CD14-positive monocyte (primary cell): ENCODE data around the gene STING1. TPM values are rescaled to one million over a fixed set of nuclear protein-coding genes. Genes with fewer than 3 reads are reported as not detected.
A peak's percentile ranks its signal among the peaks of the same experiment; 100 is the strongest.

Source experiments
- DNase-seq, 3 donors: peaks; one replicate each; pipeline ENCODE4 v3.0.0-alpha.2; 2011 to 2022
- H2AFZ ChIP-seq: 2 replicates; pipeline ENCODE4 v1.6.0; 2012; ENCODE audit warnings: mild to moderate bottlenecking, low read depth, low read length, inconsistent platforms; ENCODE audit not compliant: insufficient read depth, poor library complexity, severe bottlenecking
- H3K27ac ChIP-seq, 2 donors: 1 replicate in 1 of 2; 2 replicates in 1 of 2; pipeline ENCODE4 v1.5.1; 2012 to 2013; ENCODE audit warnings: low read length in 2 of 2, control low read depth in 1 of 2, inconsistent platforms in 1 of 2, low read depth in 1 of 2, mild to moderate bottlenecking in 1 of 2
- H3K27me3 ChIP-seq, 2 donors: one replicate each; pipeline versions ENCODE4 v1.6.0 to v1.6.1; 2011 to 2013; ENCODE audit warnings: low read length in 2 of 2; ENCODE audit not compliant: control insufficient read depth in 2 of 2, insufficient read depth in 2 of 2
- H3K36me3 ChIP-seq, 2 donors: replicated peaks in 1 of 2; 1 replicate in 1 of 2; 2 replicates in 1 of 2; pipeline versions ENCODE4 v1.5.1 to v1.6.1; 2012 to 2013; ENCODE audit warnings: low read length in 2 of 2, control low read depth in 1 of 2, inconsistent platforms in 1 of 2, mild to moderate bottlenecking in 1 of 2; ENCODE audit not compliant: insufficient read depth in 2 of 2, control insufficient read depth in 1 of 2
- H3K4me1 ChIP-seq, 2 donors: 1 replicate in 1 of 2; 2 replicates in 1 of 2; pipeline versions ENCODE4 v1.5.1 to v1.6.1; 2012 to 2013; ENCODE audit warnings: low read length in 2 of 2, control low read depth in 1 of 2, inconsistent platforms in 1 of 2, mild to moderate bottlenecking in 1 of 2, moderate library complexity in 1 of 2; ENCODE audit not compliant: insufficient read depth in 2 of 2, control insufficient read depth in 1 of 2
- H3K4me2 ChIP-seq: replicated peaks from 2 replicates; pipeline ENCODE3; 2012; ENCODE audit warnings: low read length, moderate library complexity, mild to moderate bottlenecking; ENCODE audit not compliant: poor library complexity, severe bottlenecking; ENCODE audit errors: extremely low read depth
- H3K4me3 ChIP-seq, 3 experiments: fragments of 200-600 bp in 1 of 3; sonication (generic) in 1 of 3; replicated peaks in 1 of 3; 1 replicate in 2 of 3; 2 replicates in 1 of 3; pipeline ENCODE4 v1.5.1; 2011 to 2013; ENCODE audit warnings: low read length in 3 of 3, mild to moderate bottlenecking in 3 of 3, control low read depth in 2 of 3, low read depth in 2 of 3, inconsistent platforms in 1 of 3, moderate library complexity in 1 of 3
- H3K79me2 ChIP-seq: 2 replicates; pipeline ENCODE4 v1.6.0; 2012; ENCODE audit warnings: mild to moderate bottlenecking, control low read depth, inconsistent platforms, low read length, moderate library complexity; ENCODE audit not compliant: insufficient read depth
- H3K9ac ChIP-seq: 2 replicates; pipeline ENCODE4 v1.6.0; 2017; ENCODE audit warnings: low read length, mild to moderate bottlenecking; ENCODE audit not compliant: insufficient read depth, poor library complexity, severe bottlenecking
- H3K9me3 ChIP-seq, 2 donors: replicated peaks in 1 of 2; 1 replicate in 1 of 2; 2 replicates in 1 of 2; pipeline versions ENCODE4 v1.5.1 to v1.6.1; 2012 to 2013; ENCODE audit warnings: low read length in 2 of 2, control low read depth in 1 of 2; ENCODE audit not compliant: control insufficient read depth in 1 of 2, insufficient read depth in 1 of 2
- H4K20me1 ChIP-seq: 2 replicates; pipeline ENCODE4 v1.6.0; 2012; ENCODE audit warnings: mild to moderate bottlenecking, low read length, control low read depth, moderate library complexity; ENCODE audit not compliant: insufficient read depth
- H3K27ac Mint-ChIP-seq, 7 donors: one replicate each; pipeline ENCODE4 v1.8.0; 2020; ENCODE audit warnings: mild to moderate bottlenecking in 7 of 7, mixed read lengths in 7 of 7, moderate library complexity in 6 of 7, inconsistent platforms in 2 of 7
- H3K27me3 Mint-ChIP-seq, 3 donors: one replicate each; pipeline ENCODE4 v1.8.0; 2021 to 2022; ENCODE audit warnings: low read depth in 3 of 3, mild to moderate bottlenecking in 3 of 3, mixed read lengths in 3 of 3, moderate library complexity in 3 of 3, inconsistent platforms in 1 of 3
- H3K36me3 Mint-ChIP-seq, 2 donors: one replicate each; pipeline ENCODE4 v1.8.0; 2020; ENCODE audit warnings: mixed read lengths in 2 of 2, inconsistent platforms in 1 of 2, mild to moderate bottlenecking in 1 of 2
- H3K4me1 Mint-ChIP-seq: one replicate; pipeline ENCODE4 v1.8.0; 2020; ENCODE audit warnings: mild to moderate bottlenecking, mixed read lengths
- H3K4me3 Mint-ChIP-seq, 2 donors: one replicate each; pipeline ENCODE4 v1.8.0; 2020; ENCODE audit warnings: mild to moderate bottlenecking in 2 of 2, mixed read lengths in 2 of 2, moderate library complexity in 1 of 2
- H3K9me3 Mint-ChIP-seq, 7 donors: one replicate each; pipeline ENCODE4 v1.8.0; 2020 to 2022; ENCODE audit warnings: mixed read lengths in 7 of 7, mild to moderate bottlenecking in 6 of 7, moderate library complexity in 6 of 7, inconsistent platforms in 2 of 7
- CTCF ChIP-seq: fragments of 200-600 bp; IDR thresholded peaks from one replicate; pipeline ENCODE4 v1.8.0; 2022; ENCODE audit warnings: antibody characterized with exemption, mild to moderate bottlenecking
- WGBS: methylation state at CpG from one replicate; pipeline ENCODE4 v1.1.5; 2013; ENCODE audit warnings: missing lambda C conversion rate; ENCODE audit not compliant: insufficient coverage; 5-methylcytosine and 5-hydroxymethylcytosine counted together
- intact Hi-C, 2 donors: fragments of 100-400 bp; cut with micrococcal nuclease; formaldehyde crosslinking; loops; one replicate each; pipeline versions ENCODE4 v1.15.0 to v1.15.1; 2023
- polyA plus RNA-seq, 3 donors: library from polyadenylated mRNA; depleted of rRNA in 1 of 3; unstranded in 2 of 3; stranded (reverse) in 1 of 3; fragments of 300-500 nt in 2 of 3; fragments of >200 nt in 1 of 3; fragmentation: Illumina TruSeq in 2 of 3; gene quantifications; 1 replicate in 2 of 3; 2 replicates in 1 of 3; pipeline ENCODE4 v1.2.3, GENCODE V29; 2012 to 2021

The STING1 gene
- polyA plus RNA-seq, 3 donors: 83.7 to 225 (median 115) TPM

GRCh38 chr5:139492700-139493192 lies 10.2 kb upstream of the STING1 start:
- Histone ChIP-seq H3K79me2 (no peaks in the 10 kb centered on the region), H3K4me3 (no peak overlapping the region), H3K4me1 (peaks cover 40 to 53% of the 10 kb centered on the region in 2 donors), H3K27ac (no peak overlapping the region), H3K27me3 (no peaks in the 10 kb centered on the region), H4K20me1 (no peaks in the 10 kb centered on the region), H2AFZ (peak overlapping the region; percentile 52), H3K9me3 (no peaks in the 10 kb centered on the region), H3K4me2 (peak overlapping the region; percentile 21), H3K36me3 (no peaks in the 10 kb centered on the region), H3K9ac (no peak overlapping the region)
- H3K9me3 Mint-ChIP-seq: no peaks in the 10 kb centered on the region
- H3K27me3 Mint-ChIP-seq: no peaks in the 10 kb centered on the region
- DNase-seq: no peak
- peaks cover 49% of the 10 kb centered on the region for H3K4me1 Mint-ChIP-seq
- H3K4me3 Mint-ChIP-seq: peak overlapping the region; percentile 47 to 60
- no peak for TF ChIP-seq CTCF
- peak overlapping the region in 3 of 7 donors; percentile 19 to 52 (median 38) for H3K27ac Mint-ChIP-seq
- intact Hi-C loops: no loop called here
- no peaks in the 10 kb centered on the region for H3K36me3 Mint-ChIP-seq
- 2% methylated on average over 4 of the region's 6 CpGs for WGBS

DNA sequence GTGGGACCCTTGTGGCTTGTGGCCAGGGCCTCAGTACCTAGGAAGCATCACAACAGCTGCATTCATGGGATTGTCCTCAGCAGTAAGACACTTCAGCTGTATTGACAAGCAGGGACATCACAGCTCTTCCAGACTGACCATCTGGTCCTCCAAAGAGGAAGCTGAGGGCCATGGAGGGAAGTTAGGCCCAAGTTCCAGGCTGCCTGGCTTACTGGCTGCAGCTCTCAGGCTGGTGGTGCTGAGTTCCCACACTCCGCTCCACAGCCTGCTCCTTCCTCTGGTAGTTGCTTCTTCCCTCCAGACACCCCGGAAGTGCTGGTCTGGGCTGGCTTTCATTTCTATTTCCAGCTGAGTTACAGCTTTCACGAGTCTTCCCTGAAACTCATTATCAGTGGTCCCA lies 5.7 kb upstream of the STING1 start:
- Histone ChIP-seq H3K4me1 (peaks cover 46 to 53% of the 10 kb centered on the region in 2 donors), H3K27me3 (no peaks in the 10 kb centered on the region), H2AFZ (peak overlapping the region; percentile 74), H3K9ac (peak overlapping the region; percentile 43), H3K4me3 (peak overlapping the region in 1 of 3 experiments; percentile 47), H4K20me1 (no peaks in the 10 kb centered on the region), H3K79me2 (no peaks in the 10 kb centered on the region), H3K27ac (peak overlapping the region; percentile 77 to 88), H3K36me3 (no peaks in the 10 kb centered on the region), H3K4me2 (peak overlapping the region; percentile 60), H3K9me3 (no peaks in the 10 kb centered on the region)
- WGBS: 0% methylated on average over 1 of the region's 3 CpGs
- Mint-ChIP-seq H3K4me3 (peak overlapping the region in 1 of 2 donors; percentile 69), H3K9me3 (no peaks in the 10 kb centered on the region), H3K4me1 (peaks cover 60% of the 10 kb centered on the region), H3K27me3 (no peaks in the 10 kb centered on the region), H3K36me3 (no peaks in the 10 kb centered on the region), H3K27ac (peak overlapping the region; percentile 86 to 95 (median 89))
- DNase-seq: peak; percentile 71 to 83 (median 75)
- TF ChIP-seq CTCF: no peak
- intact Hi-C loops: no loop called here
